GM12865 (cell line): ENCODE measurements around the gene SEMA6A.

Experiments
- DNase-seq: peaks from one replicate; pipeline ENCODE4 v3.0.0; 2010; ENCODE audit warnings: low read depth
- H3K4me3 ChIP-seq: 2 replicates; pipeline ENCODE4 v1.5.1; 2011; ENCODE audit warnings: mild to moderate bottlenecking, low read depth, low read length, control low read depth
- CTCF ChIP-seq: IDR thresholded peaks from 2 replicates; pipeline ENCODE4 v1.5.1; 2011; ENCODE audit warnings: low read length, control low read depth, low read depth, inconsistent platforms; ENCODE audit not compliant: insufficient read depth; ENCODE audit errors: missing control alignments

Gene SEMA6A

DNA sequence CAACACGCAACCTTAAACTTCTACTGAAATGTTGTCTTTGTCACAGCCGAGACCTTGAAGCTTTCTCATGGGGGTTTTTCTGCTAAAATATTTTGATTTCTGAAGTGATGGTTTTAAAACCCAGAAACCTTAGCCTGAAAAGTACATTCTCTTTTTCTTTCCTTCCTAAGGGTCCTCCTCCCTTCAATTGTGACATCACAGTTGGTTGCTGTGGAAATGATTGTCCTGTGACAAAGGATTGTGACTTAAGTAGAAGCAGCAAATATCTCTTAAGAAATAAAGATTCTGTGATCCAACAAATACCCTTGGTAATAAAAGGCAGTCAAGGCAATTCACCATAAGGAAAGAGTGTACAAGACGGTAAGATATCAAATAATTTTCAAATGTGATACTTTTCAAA is 125.2 kb downstream of the SEMA6A start:
- no peak overlapping the region for H3K4me3 ChIP-seq
- no peak for TF ChIP-seq CTCF
- no peak for DNase-seq

DNA sequence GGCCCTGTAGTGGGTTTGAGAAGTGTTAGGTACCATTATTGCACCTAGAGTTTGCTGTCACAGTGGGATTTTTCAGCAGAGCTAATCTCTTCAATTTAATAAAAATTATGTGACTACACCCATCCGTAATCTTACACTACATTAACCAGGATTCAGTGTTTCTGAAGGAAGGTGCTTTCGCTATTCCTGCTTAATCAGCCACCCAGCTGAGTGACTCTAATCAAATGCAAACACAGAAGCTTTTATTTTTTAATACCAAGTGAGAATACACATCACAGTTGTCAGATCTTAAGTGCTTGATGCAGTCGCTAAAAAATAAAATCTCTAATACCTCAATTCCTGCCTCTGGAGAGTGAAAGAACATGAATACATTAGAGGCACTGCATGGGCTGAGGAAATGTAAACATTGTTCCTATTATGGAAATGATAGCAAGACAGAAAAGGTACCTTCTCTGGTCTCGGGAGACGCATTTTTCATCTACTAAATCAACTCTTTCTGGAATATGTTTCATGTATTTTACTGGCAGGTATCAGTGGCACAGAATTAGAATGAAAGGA is 125.7 kb downstream of the SEMA6A start:
- no peak overlapping the region for H3K4me3 ChIP-seq
- no peak for DNase-seq
- no peak for TF ChIP-seq CTCF

DNA sequence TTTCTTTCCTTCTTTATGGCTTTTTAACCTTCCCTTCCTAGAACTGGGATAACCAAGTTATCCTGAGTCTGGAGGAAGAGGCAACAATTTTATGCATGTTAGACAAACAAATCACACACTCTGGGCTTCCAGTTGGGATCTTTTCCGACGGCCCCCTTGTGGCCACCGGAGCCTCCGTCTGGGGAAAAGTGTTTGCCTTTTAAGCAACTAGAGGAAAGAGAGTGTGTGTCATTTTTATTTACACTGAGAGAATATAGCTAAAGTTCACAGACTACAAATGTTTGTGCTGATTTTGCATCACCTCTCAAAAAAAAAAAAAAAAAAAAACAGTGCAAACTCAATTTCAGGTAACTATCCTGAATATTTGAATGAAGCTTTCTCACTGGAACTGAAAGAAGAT is 126.2 kb downstream of the SEMA6A start:
- no peak for TF ChIP-seq CTCF
- no peak overlapping the region for H3K4me3 ChIP-seq
- DNase-seq = no peak

DNA sequence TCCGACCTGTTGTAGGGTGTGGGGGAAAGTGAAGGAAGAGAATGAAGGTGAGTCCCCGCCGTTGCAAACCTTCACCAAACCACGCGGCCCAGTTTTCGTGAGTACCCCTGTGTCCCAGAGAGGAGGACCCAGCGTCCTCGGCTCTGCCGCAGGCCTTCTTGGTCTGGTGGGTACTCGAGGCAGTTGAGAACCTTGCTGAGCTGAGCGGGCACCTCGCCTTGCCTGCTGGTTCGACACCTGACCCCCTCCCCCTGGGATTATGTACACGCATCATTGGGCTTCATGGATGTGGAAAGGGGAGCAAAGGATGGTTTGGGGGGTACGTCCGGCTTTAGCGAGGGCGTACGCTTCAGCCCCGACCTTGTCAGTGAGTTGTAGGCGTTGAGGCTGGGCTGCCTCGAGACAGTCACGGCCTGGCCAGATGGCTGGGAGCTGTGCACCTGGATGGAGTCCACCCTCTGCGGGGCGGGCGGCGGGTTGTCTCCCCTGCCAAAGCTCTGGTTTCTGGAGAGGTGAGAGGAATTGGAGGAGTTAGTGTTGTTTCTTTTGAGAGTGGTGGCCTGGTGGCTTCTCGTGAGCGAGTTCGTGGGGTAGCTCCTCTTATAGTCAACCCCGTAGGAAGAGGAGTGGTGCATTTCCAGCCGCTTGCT is 128.1 kb downstream of the SEMA6A start:
- DNase-seq = no peak
- no peak for TF ChIP-seq CTCF
- no peak overlapping the region for H3K4me3 ChIP-seq

DNA sequence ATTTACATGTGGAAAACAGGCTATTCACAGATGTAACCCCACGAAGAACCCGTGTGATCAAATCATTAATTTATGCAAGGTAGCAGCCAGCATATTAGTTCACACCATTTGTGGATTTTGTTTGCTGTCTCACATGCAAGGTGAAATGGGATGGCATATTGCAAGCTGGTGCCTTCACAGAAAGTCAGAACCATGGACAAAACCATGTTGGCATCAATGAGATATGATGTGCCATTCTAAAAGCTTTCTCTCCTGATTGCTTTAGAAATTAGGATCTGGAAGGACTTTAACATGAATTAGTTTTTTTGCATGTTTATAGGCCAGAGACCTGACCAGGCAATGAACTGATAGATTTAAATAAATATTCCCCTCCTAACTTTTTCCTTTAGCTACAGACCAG is 129.3 kb downstream of the SEMA6A start:
- no peak for DNase-seq
- no peak for TF ChIP-seq CTCF
- no peak overlapping the region for H3K4me3 ChIP-seq

DNA sequence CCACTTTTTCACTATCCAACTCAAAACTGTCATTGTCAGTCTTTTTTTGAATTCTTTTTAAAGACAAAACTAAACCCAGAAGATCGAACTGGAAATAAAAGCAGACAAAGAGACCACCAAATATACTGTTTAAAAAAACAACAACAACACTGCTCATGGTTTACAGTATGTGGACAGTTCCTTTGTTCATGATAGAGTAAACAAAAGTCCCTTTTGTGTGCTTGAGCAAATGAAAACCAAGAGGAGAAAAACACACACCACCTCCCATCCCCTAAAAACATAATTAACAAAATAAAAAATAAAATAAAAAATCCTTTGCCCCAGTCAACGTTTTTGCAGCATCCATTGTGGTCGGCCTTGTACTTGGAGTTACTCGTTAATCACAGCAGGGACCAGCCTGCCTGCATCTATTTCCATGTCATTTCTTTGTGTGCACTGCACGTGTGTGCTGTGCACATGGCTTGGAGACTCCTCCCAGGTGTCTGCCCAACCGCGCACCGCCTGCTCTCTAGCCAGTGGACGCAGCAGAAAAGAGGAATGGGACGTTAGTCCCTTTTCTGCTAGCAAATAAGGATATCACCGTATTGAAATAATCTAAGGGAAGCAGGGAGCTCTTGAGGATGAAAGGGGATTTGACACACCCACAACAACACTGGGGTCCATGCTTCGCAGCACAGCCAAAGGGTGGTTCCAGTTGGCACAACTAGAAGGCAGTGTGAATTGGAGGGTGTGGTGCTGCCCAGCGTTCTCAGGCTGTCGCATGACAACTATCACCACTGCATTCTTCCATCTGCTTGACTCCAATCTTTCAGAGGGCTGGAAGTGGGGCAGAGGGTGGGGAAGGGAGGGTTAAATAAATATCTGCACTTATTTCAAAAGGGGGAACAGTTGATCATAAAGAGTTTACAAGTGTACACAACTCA is 130.0 kb downstream of the SEMA6A start:
- TF ChIP-seq CTCF = no peak
- no peak for DNase-seq

More for the DNA sequence above, 130.0 kb downstream of the SEMA6A start:
- H3K4me3 ChIP-seq = no peak overlapping the region
